ENCODE measurements around the gene GATAD2B. TPM values are rescaled to one million over a fixed set of nuclear protein-coding genes. Genes with fewer than 3 reads are reported as not detected.

The GATAD2B gene
- 8.7 and 11.0 TPM in 2 replicates for total RNA-seq (2014; rRNA removed; shearing (Covaris generic))

DNA sequence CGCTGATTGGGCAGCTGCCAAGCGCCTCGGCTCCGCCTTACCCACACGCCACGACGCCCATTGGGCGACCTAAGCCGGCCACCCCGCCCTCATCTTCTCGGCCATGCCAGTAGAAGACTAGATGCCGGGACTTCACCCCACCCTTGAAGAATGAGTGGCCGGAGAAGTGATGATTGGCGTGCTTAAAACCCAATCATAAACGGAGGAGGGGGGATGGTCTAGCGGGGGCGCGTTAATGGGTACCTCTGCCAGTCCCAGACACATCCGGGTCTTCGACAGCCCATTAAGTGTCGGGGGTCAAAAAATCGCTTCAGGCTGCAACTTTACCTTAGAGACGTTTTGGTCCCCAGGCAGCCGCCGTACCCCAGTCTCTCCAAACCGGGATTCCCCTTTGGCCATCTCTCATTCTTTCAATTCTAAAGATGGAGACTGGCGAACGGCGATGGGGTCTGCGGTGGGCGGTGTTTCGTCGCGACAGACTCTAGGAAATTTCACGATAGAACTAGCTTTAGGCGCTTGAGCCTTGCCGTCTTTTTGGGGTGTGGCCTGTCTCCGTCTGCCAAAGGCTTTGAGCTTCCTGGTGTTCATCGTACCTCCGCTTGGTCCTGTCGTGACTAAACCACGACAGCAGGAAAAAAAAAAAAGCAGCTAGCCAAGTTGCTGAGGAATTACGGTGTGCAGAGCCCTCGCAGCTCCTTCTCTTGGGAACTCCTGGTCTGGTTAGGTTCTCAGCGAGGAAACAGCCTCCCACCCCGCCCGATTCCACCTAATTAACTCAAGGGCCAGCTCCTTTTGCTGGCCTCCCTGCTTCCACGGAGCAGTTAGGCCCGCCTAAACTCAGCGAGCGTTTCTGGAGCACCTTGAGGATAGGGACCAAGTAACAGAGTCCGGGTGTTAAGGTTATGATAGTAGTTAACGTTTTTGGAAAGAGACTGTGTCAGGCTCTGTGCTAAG, at the start of gene GATAD2B:
Gene GATAD2B, minus strand, starts transcription at position 1 of the 954 bp plus-strand sequence. CDS start 94,625 bp downstream, outside the sequence.
- DNase-seq (ENCODE audit: low read depth), result peak; percentile 100

GRCh38 chr1:153970346-153970745, 47.6 kb upstream of the GATAD2B start:
- DNase-seq (ENCODE audit: low read depth), result no peak

DNA sequence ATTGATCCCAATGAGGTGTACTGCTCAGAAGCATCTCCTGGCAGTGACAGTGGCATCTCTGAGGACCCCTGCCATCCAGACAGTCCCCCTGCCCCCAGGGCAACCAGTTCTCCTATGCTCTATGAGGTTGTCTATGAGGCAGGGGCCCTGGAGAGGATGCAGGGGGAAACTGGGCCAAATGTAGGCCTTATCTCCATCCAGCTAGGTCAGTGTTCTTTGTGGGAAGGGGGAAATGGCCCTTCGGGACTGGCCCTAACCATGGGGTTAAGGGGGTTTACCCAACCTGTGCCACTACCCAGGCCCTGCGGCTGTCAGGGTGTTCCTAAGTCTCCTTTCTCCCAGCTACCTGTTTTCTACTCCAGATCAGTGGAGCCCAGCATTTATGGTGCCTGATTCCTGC, 46.2 kb upstream of the GATAD2B start:
- no peak for DNase-seq (ENCODE audit: low read depth)

- no peak for DNase-seq (ENCODE audit: low read depth)
These were observed 45.6 kb upstream of the GATAD2B start for GRCh38 chr1:153968408-153968807.

DNA sequence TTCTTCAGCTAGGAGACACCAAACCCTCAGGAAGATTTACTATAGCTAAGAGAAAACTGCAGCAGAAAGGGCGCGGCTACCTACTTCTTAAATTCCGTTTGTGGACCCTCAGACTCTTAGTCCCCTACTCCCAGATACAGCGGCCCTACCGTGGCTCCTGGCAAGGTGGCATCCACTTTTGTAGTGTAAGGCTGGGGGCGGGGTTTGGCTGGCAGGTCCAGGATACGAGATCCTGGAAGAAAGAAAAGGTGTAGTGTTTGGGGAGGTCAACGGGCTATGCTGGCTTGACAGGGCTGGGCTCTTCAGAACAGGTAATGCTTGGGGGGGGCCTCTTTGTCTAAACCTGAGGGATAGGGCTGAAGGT, 45.2 kb upstream of the GATAD2B start:
- DNase-seq (ENCODE audit: low read depth), result no peak

DNA sequence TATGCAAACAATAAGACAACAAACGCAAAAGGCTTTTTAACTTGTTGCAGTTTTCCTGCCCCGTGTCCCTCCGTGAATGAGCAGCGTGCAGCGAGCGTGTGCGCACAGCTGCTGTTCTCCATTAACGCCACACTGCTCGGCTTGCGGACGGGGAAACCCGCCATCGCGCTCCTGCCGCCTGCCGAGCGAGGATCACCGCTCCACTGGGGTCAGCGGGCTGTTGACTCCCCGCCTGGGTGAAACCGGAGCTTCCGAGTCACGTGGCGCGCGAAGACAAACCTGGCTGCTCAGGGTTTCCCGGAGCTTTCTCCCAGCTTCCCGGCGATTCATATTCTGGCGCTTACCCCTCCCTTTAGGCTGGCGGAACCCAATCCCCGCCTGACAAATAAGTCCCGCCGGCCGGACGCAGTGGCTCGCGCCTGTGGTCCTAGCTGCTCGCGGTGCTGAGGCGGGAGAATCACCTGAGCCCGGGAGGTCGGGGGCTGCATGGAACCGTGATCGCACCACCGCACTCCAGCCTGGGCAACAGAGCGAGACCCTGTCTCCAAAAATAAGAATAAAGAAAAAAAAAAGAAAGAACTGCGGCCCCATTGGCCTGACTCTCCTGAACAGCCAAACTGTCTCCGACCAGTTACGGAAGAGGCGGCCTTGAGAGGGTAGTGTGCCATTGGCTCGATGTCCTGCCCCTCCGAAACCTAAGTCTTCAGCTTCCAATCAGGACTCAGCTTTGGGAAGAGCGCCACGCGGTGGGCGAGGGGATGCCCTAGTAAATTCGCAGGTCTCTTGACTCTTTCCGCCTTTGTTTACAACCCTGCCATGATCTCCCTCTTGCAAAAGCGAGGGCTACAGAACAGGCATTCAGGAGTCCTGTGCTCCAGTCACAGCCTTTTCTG, 44.6 kb upstream of the GATAD2B start, which contains the start of gene CREB3L4:
Gene CREB3L4, plus strand, starts transcription at position 796 of the 893 bp plus-strand sequence. CDS start 624 bp downstream, outside the sequence.
- peak; percentile 98 for DNase-seq (ENCODE audit: low read depth)

- peak; percentile 70 for DNase-seq (ENCODE audit: low read depth)
These were observed 41.1 kb upstream of the GATAD2B start for GRCh38 chr1:153963850-153964331.

DNA sequence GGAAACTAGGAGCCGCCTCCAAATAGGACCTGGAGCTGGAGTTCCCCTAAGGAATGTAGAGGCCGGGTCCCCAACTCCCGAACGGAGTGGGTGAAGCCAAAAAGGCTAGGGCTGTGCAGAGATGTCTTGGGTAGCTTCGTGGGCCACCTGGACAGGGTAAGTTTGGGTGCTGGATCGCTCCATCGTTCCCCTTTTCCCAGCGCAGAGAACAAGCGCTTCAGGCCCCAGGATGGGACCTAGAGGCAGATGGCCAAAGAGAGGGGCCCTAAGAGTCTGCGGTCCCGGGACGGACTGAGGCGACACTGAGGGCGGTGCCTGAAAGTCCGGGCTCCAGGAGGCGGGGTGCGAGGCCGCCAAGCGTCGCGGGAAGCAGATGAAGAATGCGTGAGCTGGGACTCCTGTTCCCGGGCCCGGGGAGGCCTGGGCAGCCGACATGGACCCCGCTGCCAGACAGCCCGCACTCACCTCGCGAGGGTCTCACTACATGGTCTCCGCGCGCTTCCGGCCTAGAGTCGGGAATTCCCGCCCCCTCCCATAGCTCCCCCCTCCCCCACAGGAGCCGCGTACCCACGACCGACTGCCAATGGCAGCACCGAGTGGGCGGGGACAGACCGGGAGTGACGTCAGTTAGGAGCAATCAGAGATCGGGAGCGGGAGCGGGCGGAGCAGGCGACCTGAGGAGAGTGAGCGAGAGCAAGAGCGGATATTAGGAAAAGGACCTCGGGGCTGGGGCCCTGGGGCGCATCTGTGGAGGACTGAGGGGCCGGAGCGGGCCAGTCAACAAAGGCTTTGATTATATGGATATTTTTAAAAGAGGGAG, 40.5 kb upstream of the GATAD2B start, which contains the start of gene SLC39A1:
Gene SLC39A1, minus strand, starts transcription at position 508 of the 820 bp plus-strand sequence. CDS start 822 bp downstream, outside the sequence.
- DNase-seq (ENCODE audit: low read depth), result peak; percentile 96

- peak; percentile 82 for DNase-seq (ENCODE audit: low read depth)
These were observed 39.6 kb upstream of the GATAD2B start for GRCh38 chr1:153962088-153963029.

GRCh38 chr1:153961421-153961820, 38.6 kb upstream of the GATAD2B start:
- no peak for DNase-seq (ENCODE audit: low read depth)

DNA sequence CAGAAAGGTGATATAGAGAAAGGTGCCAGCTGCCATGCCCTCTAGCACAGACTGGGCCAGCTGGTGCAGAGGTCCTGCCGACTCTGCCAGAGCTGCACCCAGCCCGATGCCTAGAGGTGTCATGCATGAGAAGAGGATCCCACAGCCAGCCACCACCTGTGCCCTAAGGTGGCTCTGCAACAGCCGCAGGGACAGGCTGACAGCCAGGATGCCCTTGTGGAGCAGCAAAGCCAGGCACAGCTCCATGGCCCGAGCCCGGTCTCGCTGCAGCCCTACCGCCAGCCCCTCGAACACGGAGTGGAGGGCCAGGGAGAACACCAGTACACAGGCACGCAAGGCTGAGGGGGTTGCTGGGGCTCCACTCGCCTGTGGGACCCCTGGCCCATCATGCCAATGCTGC, 37.4 kb upstream of the GATAD2B start:
- no peak for DNase-seq (ENCODE audit: low read depth)

DNA sequence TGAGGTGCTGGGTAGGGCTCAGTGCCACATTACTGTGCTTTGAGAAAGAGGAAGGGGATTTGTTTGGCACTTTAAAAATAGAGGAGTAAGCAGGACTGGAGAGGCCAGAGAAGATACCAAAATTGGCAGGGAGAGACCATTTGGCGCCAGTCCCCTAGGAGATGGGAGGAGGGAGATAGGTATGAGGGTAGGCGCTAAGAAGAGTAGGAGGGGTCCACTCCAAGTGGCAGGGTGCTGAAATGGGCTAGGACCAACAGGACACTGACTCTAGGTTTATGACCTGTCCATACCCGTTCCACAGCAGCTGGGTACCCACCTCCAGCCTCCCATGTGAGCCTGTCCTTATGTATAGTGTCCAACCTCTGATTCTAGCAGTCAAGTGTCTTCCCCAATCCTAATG, 36.7 kb upstream of the GATAD2B start:
- no peak for DNase-seq (ENCODE audit: low read depth)

DNA sequence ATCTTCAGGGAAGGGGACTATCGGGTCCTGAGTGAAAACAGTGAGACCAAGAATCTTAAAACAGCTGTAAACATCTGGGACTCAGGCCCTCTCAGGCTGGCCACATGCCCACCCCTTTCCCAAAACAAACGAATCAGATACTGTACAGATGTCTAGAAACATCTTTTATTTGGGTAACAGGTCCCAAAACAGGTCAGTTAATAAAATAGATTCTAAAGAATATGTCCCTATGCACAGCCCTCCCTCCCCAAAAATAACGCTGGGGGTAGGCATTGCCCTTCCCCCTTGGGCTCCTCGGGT, 36.1 kb upstream of the GATAD2B start:
- no peak for DNase-seq (ENCODE audit: low read depth)

GRCh38 chr1:153958111-153958960, 35.6 kb upstream of the GATAD2B start, which contains the start of gene CRTC2:
TSS of gene CRTC2 (minus strand) at chr1:153958612. CDS start at chr1:153958497, 115 bp downstream.
- DNase-seq (ENCODE audit: low read depth), result peak; percentile 99

- DNase-seq (ENCODE audit: low read depth), result peak; percentile 43
These were observed 35.0 kb upstream of the GATAD2B start for GRCh38 chr1:153957744-153958110.

GRCh38 chr1:153956997-153957715, 34.4 kb upstream of the GATAD2B start:
- no peak for DNase-seq (ENCODE audit: low read depth)

- no peak for DNase-seq (ENCODE audit: low read depth)
These were observed 32.1 kb upstream of the GATAD2B start for GRCh38 chr1:153954826-153955225.

- DNase-seq (ENCODE audit: low read depth), result no peak
These were observed 31.1 kb upstream of the GATAD2B start for GRCh38 chr1:153953859-153954365.

Data from M059J (cell line).